ENCODE data around the gene NPBWR2. TPM values are rescaled to one million over a fixed set of nuclear protein-coding genes. Genes with fewer than 3 reads are reported as not detected.

Gene NPBWR2
- total RNA-seq, 4 donors from 2014 or later: not detected

- H3K27me3 ChIP-seq: no peaks in the 10 kb centered on the region
- H3K4me3 ChIP-seq: no peak overlapping the region
- H3K36me3 ChIP-seq: peaks cover 0 to 37% of the 10 kb centered on the region in 2 donors
- no peaks in the 10 kb centered on the region for H3K9me3 ChIP-seq
- TF ChIP-seq CTCF (IDR thresholded peaks at IDR 0.05) (no peak), POLR2AphosphoS5 (IDR thresholded peaks at IDR 0.05) (no peak), POLR2A (IDR thresholded peaks at IDR 0.05) (no peak), EP300 (IDR thresholded peaks at IDR 0.05) (no peak)
- H3K4me1 ChIP-seq: peaks cover 0 to 38% (median 14%) of the 10 kb centered on the region in 3 donors
- WGBS, 2 donors (ENCODE audit: low coverage in 1 of 2): 40 to 80% methylated on average over 1 to 2 of the region's 12 CpGs
- no peak overlapping the region for H3K27ac ChIP-seq
- ATAC-seq: no peak
These were observed 39.5 kb downstream of the NPBWR2 start for GRCh38 chr20:64067733-64068307.

GRCh38 chr20:64067005-64067632, 40.2 kb downstream of the NPBWR2 start:
- WGBS, 2 donors (ENCODE audit: low coverage in 1 of 2): 49 to 67% methylated on average over 2 to 3 of the region's 6 CpGs
- TF ChIP-seq EP300 (IDR thresholded peaks at IDR 0.05) (no peak), POLR2AphosphoS5 (IDR thresholded peaks at IDR 0.05) (no peak), POLR2A (IDR thresholded peaks at IDR 0.05) (no peak), CTCF (IDR thresholded peaks at IDR 0.05) (no peak)
- ATAC-seq: no peak
- no peak overlapping the region for H3K4me3 ChIP-seq
- peaks cover 0 to 30% of the 10 kb centered on the region in 2 donors for H3K36me3 ChIP-seq
- no peaks in the 10 kb centered on the region for H3K9me3 ChIP-seq
- H3K27me3 ChIP-seq: no peaks in the 10 kb centered on the region
- H3K4me1 ChIP-seq: peaks cover 0 to 44% (median 20%) of the 10 kb centered on the region in 3 donors
- no peak overlapping the region for H3K27ac ChIP-seq

GRCh38 chr20:64065974-64066343, 41.4 kb downstream of the NPBWR2 start:
- no peaks in the 10 kb centered on the region for H3K9me3 ChIP-seq
- no peak overlapping the region for H3K27ac ChIP-seq
- H3K4me1 ChIP-seq: peaks cover 0 to 46% (median 21%) of the 10 kb centered on the region in 3 donors
- H3K4me3 ChIP-seq: no peak overlapping the region
- no CpG with 5 or more reads among the region's 5 CpGs for WGBS, 2 donors (ENCODE audit: low coverage in 1 of 2)
- TF ChIP-seq EP300 (IDR thresholded peaks at IDR 0.05) (no peak), POLR2A (IDR thresholded peaks at IDR 0.05) (no peak), POLR2AphosphoS5 (IDR thresholded peaks at IDR 0.05) (no peak), CTCF (IDR thresholded peaks at IDR 0.05) (no peak)
- H3K36me3 ChIP-seq: peaks cover 0 to 20% of the 10 kb centered on the region in 2 donors
- H3K27me3 ChIP-seq: no peaks in the 10 kb centered on the region
- ATAC-seq: no peak

GRCh38 chr20:64065062-64065973, 42.0 kb downstream of the NPBWR2 start:
- Histone ChIP-seq H3K27ac (no peak overlapping the region), H3K36me3 (peaks cover 0 to 14% of the 10 kb centered on the region in 2 donors), H3K9me3 (no peaks in the 10 kb centered on the region), H3K4me3 (no peak overlapping the region), H3K27me3 (no peaks in the 10 kb centered on the region), H3K4me1 (peaks cover 0 to 46% (median 21%) of the 10 kb centered on the region in 3 donors)
- TF ChIP-seq POLR2AphosphoS5 (IDR thresholded peaks at IDR 0.05) (no peak), POLR2A (IDR thresholded peaks at IDR 0.05) (no peak), CTCF (IDR thresholded peaks at IDR 0.05) (no peak), EP300 (IDR thresholded peaks at IDR 0.05) (no peak)
- no peak for ATAC-seq
- WGBS, 2 donors (ENCODE audit: low coverage in 1 of 2): 40% methylated on average over 18 of the region's 27 CpGs; no CpG with 5 or more reads in 1 of the 2 donors
